A549 treated with ZK216348 at 1 μM for 4 hours (cell line): ENCODE measurements around the gene MRRF. TPM values are rescaled to one million over a fixed set of nuclear protein-coding genes. Genes with fewer than 3 reads are reported as not detected.

Source experiments
- total RNA-seq: library from RNA; stranded (reverse); fragments of 200-300 nt; extraction: Qiagen RNA extraction; gene quantifications from 5 replicates; pipeline ENCODE4 v1.2.3, GENCODE V29; 2022; ENCODE audit warnings: low read depth

MRRF gene
- total RNA-seq: 65.6 to 83.3 TPM (median 69.2 TPM) in 5 replicates

GRCh38 chr9:122264360-122265148 is at the start of gene MRRF, which contains the start of gene RBM18:
Gene MRRF, plus strand, starts transcription at chr9:122264882. Its CDS starts 6,010 bp downstream, at chr9:122270892.
Gene RBM18, minus strand, starts transcription at chr9:122264840. Its CDS starts 3,348 bp downstream, at chr9:122261492.

GRCh38 chr9:122228568-122229484 is 35.9 kb upstream of the MRRF start, which contains the start of gene LHX6:
Gene LHX6, minus strand, starts transcription at chr9:122228957. Its CDS starts 217 bp downstream, at chr9:122228740.

GRCh38 chr9:122370869-122371755 is 106.4 kb downstream of the MRRF start, which contains the start of gene PTGS1:
Gene PTGS1, plus strand, starts transcription at chr9:122371024. Its CDS starts 61 bp downstream, at chr9:122371085.

Other genes with a start within 250 kb of the MRRF start
- gene TTLL11, start 171.6 kb upstream of the MRRF start, total RNA-seq: 3.9 to 5.0 TPM (median 4.1 TPM) in 5 replicates
- gene NDUFA8, start 105.1 kb upstream of the MRRF start, total RNA-seq: 95.8 to 126 TPM (median 108 TPM) in 5 replicates
- not detected in 5 replicates for gene MORN5, start 105.0 kb upstream of the MRRF start, total RNA-seq
- 0.57 to 1.3 TPM (median 1.2 TPM) in 5 replicates for gene LHX6, start 35.9 kb upstream of the MRRF start, total RNA-seq
- 16.1 to 21.1 TPM (median 20.6 TPM) in 5 replicates for gene RBM18, start within 50 bp of the MRRF start, total RNA-seq
- gene PTGS1, start 106.1 kb downstream of the MRRF start, total RNA-seq: 1.3 to 1.6 TPM (median 1.6 TPM) in 5 replicates
- gene OR1J1, start 213.0 kb downstream of the MRRF start, total RNA-seq: not detected in 5 replicates
- gene OR1J2, start 245.9 kb downstream of the MRRF start, total RNA-seq: not detected in 5 replicates